GM21381 (cell line): ENCODE data around the gene MUC21.

ENCODE experiments used
- ATAC-seq: cut with Tn5 transposase; IDR thresholded peaks from one replicate; pipeline ENCODE4 v1.9.1; 2021; ENCODE audit warnings: mild to moderate bottlenecking, moderate library complexity; ENCODE audit not compliant: unreplicated experiment

Gene MUC21

DNA sequence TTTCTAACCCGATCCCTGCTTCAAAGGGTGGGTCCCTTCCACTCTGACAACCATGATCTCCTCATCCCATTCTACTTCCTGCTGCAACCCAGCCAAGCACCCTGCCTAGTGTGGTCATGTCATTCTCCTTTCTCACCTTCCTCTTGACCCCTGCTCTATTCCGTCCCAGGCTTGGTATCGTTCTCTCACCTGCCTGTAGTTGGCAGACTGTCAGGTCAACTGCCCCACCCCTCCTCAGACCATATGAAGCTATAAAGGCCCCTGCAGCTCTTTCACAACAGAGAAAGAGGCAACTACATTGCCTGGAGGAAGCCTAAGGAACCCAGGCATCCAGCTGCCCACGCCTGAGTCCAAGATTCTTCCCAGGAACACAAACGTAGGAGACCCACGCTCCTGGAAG, at the start of gene MUC21:
Gene MUC21 (plus strand): TSS at position 280 of the 400 bp plus-strand sequence. CDS start 241 bp downstream, outside the sequence.
- no peak for ATAC-seq

DNA sequence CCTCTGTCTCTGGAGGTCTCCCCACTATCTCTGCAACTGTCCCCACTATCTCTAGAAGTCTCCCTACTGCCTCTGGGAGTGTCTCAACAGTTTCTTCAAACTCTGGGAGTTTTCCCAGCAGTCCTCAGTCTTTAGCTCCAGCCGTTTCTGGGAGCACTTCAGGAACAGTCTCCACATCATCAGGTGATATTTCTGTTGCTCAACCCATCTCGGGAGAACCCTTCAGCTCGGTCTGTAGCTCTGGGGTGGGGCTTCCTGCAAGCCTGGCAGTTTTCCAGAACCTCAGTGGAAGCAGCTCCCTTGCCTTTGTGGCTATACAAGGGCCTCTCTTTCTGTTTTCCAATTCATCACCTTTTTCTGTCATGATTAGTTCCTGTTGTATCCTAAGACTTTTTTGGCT, 48.5 kb upstream of the MUC21 start:
- ATAC-seq = no peak

DNA sequence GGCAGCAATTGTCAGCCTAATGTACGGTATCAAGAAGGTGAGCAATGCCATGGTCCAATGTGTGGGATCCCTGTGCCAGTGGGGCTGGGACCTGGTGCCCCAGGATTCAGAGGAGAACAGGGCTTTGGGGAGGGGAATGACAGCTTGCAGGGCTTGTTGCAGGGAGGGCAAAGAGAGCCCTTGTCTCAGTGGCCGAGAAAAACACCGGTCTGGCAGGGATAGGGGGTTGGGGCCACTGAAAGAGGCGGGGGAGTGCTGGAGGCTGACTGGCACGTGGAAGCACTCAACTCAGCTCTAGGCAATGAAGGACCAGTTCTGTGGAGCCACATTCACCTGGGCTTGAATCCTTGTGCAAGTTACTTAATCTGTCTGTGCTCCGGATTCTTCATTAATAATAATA, 46.3 kb upstream of the MUC21 start:
- no peak for ATAC-seq

DNA sequence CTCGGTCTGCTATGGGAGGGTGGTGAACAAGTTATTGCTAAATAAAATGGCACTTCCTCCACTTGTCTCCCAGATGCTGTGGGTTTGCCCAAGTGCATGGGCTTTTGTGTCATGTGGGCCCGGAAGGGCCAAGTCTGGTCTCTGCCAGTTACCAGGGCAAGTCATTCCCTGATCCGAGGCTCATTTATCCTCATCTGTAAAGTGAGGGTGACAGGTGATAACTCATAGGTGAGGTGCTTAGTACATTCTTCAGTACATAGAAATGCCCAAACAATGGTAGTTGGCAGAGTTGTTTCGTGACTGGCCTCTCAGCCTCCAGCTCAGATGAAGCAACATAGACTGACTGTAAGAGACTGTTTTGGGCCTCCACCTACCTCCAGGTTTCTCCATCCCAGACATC, 44.8 kb upstream of the MUC21 start:
- no peak for ATAC-seq

DNA sequence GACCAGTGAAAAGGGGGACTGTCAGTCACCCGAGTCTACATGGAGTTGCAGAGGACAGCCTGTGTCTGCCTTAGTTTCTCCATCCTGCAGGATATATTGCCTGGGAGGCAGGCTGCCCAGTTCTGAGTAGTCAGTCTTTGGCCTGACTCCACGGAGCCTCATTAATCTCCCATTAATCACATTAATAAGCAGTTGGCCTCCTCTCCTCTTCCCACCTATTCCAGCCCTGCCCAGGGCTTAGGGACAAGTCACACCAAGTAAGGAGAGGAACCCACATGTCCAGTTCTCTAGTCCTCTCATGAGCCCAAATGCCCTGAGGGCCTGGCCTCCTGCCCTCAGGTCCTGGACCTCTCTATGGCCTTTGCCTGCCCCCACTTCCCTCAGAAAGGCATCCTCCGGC, 44.0 kb upstream of the MUC21 start:
- ATAC-seq = no peak

DNA sequence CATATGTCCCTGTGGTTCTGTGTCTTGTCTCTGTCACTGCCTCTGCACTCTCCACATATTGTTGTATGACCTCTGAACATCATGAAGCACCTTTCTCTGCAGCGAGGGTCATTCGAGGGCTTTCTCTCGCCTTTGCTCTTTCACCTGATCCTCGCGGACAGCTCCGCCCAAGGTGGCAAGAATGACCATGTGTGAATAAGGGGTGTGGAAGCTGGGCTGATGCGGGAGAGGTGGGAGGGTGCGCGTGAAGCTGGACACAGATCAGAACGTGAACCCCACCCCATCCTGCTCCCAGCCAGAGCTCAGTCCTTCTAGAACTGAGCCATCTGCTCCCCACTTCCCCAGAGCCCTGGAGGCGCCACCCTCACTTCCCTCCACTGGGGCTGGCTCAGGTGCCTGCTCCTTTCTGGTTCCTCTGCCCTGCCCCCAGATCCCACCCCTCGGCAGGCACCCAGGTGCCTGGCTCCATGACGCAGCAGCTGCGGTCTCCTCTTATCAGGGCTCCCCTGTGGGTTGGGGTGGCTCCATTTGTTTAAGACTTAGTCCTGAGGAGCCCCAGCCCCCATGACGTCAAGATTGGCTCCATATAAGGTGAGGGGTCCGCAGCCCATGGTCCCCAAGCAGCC, 43.0 kb upstream of the MUC21 start, which contains the start of gene MUCL3:
Gene MUCL3 (plus strand): TSS at position 613 of the 626 bp plus-strand sequence. CDS start 27 bp downstream, outside the sequence.
- no peak for ATAC-seq

DNA sequence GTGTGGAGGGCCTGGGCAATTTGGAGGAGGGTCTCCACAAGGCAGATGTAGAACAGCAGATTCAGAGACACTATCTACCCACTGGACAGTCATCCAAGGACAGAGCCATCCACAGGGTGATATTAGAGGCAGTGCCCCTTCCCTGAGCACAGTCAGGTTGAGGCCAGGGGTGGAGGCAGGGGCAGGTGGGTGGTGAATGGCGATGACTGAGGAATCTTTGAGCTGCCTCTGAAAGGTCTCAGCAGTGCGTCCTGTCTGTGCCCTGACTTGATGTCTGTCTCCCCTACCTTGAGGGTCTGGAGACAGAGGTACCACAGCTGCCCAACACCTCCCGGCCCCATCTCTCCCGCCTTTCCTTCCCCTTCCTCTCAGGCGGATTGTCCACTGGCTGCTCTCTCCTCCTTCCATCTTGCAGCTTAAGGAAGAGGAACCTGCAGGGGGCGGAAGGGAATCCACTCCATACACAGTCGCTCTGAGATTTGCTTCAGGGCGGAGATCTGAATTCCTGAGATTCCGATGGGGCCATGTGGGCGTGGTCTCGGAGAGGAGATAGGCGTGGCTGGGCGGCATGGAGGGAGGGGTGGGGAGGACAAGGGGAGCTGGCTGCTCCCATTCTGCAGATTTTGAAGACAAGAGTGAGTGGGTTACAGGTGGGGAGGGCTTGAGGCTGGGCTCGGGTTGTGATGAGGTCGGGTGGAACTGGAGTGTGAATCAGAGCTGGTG, 41.0 kb upstream of the MUC21 start:
- no peak for ATAC-seq

DNA sequence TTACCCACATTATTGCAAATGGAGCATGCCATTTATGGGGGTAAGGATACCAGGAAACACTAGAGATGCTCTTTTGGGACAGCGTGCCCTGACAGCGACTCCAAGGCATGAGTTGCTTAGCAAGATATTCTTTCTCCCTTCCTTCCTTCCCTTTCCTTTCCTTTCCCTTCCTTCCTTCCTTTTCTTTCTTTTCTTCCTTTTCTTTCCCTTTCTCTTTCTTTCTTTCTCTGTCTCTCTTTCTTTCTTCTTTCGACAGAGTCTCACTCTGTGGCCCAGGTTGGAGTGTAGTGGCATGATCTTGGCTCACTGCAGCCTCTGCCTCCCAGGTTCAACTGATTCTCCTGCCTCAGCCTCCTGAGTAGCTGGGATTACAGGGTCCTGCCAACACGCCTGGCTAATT, 39.5 kb upstream of the MUC21 start:
- no peak for ATAC-seq

DNA sequence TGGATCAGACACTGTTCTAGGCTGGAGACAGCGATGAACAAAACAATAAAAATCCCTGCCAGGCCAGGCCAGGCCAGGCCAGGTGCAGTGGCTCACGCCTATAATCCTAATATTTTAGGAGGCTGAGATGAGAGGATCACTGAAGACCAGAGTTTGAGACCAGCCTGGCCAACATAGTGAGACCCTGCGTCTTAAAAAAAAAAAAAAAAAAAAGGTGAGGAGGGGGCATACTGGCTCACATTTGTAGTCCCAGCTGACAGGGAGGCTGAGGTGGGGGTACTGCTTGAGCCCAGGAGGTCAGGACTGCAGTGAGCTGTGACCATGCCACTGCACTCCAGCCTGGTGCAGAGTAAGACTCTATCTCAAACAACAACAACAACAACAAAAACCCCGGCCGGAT, 38.2 kb upstream of the MUC21 start:
- no peak for ATAC-seq

DNA sequence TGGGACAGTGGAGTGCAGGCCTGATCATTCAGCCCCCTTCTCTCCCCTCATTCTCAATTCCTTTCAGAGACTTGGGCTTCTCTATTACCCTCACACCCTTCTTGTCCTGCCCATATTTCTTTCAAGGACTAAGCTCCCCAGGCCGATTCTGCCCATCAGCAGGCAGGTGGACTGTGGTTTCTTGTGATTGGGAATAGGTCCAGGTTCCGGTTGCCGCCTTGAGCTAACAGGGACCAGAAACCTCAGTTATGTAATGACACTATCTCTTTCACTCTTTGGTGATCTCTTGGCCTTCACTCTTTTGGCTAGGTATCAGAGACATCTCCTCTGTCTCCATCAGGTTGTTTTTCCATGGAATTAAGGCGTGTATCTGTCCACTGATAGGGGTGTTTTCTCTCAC, 36.3 kb upstream of the MUC21 start:
- ATAC-seq = no peak

DNA sequence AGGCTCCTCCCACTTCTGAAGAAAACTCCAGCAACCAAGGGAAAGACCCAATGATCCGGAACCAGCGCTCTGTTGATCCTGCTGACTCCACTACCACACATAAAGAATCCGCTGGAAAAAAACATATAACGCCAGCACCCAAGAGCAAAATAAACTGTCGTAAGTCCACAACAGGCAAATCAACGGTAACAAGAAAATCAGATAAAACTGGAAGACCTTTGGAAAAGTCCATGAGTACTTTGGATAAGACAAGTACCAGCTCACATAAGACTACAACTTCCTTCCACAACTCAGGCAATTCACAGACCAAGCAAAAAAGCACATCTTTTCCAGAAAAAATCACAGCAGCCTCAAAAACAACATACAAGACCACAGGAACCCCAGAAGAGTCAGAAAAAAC, 34.7 kb upstream of the MUC21 start:
- no peak for ATAC-seq

DNA sequence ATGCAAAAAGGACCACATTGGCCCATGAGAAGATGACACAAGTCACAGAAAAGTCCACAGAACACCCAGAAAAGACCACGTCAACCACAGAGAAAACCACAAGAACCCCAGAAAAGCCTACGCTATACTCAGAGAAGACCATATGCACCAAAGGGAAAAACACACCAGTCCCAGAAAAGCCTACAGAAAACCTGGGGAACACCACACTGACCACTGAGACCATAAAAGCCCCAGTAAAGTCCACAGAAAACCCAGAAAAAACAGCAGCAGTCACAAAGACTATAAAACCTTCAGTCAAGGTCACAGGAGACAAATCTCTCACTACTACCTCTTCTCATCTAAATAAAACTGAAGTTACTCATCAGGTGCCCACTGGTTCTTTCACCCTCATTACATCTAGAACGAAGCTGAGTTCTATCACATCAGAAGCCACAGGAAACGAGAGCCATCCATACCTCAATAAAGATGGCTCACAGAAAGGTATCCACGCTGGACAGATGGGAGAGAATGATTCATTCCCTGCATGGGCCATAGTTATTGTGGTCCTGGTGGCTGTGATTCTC, 31.5 kb upstream of the MUC21 start:
- ATAC-seq = no peak

DNA sequence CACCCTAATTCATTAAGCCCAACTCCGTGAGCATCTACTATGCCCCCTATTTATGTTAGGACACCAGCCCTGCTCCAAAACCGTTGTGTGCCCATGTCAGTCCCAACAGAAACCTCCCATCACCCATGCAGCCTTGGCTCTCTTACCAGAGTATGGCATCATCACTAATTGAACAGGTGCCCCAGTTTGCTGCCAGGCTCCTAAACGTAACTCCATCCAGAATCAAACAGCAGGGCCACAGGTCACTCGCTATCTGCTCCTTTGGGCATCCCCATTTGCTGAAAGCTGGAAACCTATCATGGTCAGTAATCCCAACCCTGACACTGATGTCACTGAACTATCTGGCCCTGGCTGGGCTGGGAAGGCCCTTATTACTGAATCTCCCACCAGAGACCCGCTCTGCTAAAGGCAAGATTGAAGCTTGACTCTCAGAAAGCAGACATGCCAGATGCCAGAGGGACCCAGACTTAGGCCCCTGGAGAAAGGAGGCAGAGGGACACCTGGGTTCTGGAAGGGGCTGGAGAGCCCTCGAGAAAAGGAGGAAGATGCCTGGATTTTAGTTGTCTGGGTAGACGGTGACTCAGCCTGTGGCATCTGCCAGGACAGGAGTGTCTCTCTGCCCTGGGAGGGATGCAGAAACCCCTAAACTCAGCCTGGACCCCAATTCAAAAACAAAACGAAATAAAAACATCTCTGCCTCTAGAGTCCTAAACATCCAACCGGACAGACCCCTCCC, 28.7 kb upstream of the MUC21 start:
- ATAC-seq = no peak

DNA sequence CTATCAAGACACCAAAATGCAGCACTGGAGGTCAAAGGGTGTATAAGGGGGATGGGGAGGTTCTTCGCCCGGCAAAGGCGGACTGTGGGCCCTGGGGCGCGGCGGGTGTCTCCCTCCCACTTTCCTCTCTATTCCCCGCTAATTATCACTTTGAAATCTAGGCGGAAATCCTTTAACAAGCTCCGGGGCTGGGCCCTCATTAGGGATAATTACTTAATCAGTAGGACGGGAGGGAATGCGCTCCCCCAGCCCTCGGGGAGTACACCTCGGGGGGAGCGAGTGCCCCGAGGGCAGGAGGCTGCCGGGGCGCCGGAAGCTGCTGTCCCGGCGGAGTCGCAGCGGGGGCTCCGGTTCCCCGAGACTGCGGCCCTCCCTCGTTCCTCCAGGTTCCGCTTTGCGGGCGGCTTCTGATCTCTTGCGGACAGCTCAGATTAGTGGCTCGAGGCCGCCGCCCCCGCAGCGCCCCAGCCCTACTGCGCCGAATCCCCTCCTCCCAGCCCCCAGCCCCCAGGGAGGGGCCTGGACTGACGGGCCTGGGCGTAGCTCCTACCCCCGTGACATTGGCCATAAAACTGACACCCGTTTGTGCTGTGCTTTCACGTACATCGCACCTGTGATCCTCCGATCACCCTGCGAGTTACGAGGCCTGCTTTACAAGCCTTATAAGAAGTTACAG, 28.0 kb upstream of the MUC21 start:
- ATAC-seq = no peak

DNA sequence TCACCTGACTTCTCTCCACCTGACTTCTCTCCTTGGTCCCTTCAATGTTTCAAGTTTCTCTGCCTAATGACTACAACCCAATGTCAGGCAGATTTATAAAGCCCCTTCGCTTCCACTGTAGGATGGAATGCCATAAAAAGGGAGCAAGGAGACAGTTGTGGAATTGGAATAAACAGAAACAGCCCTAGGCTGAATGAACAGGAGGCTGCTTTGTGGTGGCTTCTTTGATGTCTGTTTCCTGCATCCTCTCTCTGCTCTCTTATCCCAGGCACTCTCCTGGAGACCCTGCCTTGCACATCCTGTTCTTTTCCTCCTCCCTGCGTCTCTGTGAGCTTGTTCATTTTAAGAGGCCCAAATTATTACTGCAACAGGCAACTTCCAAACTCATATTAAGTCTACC, 25.8 kb upstream of the MUC21 start:
- ATAC-seq = no peak

DNA sequence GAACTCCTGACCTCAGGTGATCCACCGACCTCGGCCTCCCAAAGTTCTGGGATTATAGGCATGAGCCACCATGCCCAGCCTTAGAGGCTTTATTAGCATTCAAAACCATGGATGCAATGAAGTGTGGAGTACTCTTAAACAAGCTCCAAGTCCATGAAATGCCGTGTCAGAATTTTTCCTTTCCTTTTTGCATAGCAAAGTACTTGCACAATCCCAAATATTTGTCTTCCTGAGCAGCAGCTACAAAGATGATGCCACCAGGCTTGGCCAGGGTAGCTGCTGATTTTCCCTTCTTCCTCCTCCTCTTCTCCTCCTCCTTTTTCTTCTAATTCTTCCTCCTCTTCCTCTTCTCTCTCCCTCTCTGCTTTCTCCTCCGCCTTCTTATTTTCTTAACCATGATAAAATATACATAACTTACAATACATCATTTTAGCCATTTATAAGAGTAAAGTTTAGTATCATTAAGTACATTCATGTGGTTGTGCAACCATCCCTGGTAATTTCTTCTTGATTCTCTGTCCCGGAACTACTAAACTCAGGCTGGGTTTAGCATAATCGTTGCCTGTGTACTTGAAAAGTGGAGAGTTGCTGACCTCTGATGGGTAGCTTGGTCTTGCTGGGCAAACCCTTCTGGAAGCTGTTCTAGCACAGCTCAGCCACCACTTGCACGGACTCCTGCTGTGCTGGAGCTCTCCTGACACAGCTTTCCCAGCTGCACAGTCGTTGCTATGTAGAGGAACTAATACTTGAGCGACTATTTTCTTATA, 22.4 kb upstream of the MUC21 start:
- no peak for ATAC-seq

DNA sequence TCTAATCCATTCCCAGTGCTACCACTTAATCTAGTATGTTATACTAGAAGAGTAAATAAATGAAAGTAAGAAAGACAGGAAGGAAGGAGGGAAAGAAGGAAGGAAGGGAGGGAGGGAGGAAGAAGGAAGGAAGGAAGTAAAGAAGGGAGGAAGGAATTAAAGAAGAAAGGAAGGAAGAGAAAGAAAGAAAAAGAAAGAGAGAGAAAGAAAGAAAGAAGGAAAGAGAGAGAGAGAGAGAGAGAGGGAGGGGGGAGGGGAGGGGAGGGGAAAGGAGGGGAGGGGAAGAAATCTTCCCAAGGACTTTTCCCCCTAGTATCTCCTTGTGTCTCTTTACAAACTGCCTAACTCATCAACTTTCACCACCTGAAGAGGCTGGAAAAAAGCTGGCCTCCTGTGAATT, 20.8 kb upstream of the MUC21 start:
- ATAC-seq = no peak

DNA sequence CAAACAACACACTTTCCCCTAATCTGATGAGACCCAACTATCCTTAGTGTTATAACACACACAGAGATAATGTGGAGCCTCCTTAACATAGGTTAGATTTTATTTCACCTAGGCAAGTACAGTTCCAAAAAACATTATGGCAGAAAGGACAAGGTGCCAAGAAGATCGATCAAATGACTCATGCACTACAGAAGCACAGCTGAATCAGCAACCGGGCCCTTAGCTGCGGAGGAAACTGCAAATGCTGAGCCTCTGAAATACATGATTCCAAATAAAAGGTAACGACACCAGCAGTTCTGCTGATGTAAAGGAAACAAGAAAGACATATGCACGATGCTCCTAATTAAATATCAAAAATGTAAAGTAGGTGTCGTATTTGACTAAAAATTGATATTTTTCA, 19.9 kb upstream of the MUC21 start:
- no peak for ATAC-seq

DNA sequence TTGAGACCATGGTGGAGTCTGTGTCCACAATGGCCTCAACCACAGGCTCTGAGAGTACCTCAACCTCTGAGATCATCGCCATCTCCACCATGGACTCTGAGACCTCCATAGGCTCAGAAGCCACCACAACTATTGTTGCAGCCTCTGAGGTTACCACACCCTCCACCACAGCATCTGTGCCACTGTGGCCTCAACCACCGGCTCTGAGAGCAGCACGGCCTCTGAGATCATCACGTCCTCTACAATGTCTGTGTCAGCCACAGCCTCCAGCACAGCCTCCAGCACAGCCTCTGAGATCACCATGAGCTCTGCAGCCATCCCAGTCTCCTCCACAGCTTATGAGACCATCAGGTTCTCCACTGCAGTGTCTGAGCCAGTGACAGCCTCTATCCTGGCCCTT, 19.4 kb upstream of the MUC21 start:
- ATAC-seq = no peak

DNA sequence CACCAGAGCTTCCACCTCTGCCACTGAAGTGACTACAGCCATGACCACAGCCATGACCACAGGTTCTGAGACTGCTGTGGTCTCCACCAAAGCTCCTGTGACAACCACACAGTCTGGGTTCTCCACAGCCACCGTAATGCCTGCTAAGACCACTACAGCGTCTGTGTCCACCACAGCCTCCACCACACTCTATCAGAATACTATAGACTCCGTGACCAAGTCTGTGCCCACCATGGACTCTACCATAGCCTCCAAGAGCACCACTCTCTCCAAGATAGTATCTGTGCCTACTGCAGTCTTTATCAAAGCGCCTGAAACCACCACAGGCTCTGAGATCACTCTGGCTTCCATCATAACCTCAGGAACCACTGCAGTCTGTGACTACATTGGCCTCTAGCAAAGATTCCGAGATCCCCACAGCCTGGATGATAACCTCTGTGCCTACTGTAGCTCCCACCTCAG, 18.3 kb upstream of the MUC21 start:
- no peak for ATAC-seq
